CD4-positive, alpha-beta T cell (primary cell): ENCODE results near the gene RAB8B. TPM values are rescaled to one million over a fixed set of nuclear protein-coding genes. Genes with fewer than 3 reads are reported as not detected.

ENCODE experiments used
- ATAC-seq: fragments of 200-7000 bp; cut with Tn5 transposase; one replicate; pipeline ENCODE4 v1.10.0; 2022; ENCODE audit warnings: mild to moderate bottlenecking; ENCODE audit not compliant: poor library complexity
- CTCF ChIA-PET: fragments of 350-600 bp; sonication (Branson Sonifier 250); formaldehyde crosslinking; loops from one replicate; lab custom pipeline; 2021; ENCODE audit warnings: antibody characterized with exemption, inconsistent platforms; lab: Charles Lee
- POLR2A ChIA-PET: fragments of 350-600 bp; sonication (Branson Sonifier 250); formaldehyde crosslinking; loops from one replicate; lab custom pipeline; 2021; ENCODE audit warnings: antibody characterized with exemption, inconsistent platforms; lab: Charles Lee
- DNase-seq, 14 experiments: peaks; one replicate each; pipeline ENCODE4 v3.0.0-alpha.2; 2013 to 2020; ENCODE audit warnings: mixed read lengths in 2 of 14
- H3K27ac ChIP-seq, 2 donors: one replicate each; pipeline versions ENCODE4 v1.5.1 to v1.7.0; 2013; ENCODE audit warnings: low read length in 2 of 2, low read depth in 1 of 2, mild to moderate bottlenecking in 1 of 2
- H3K27me3 ChIP-seq, 2 experiments: 1 replicate in 1 of 2; 2 replicates in 1 of 2; pipeline versions ENCODE4 v1.6.1 to v1.7.0; 2013; ENCODE audit warnings: low read length in 2 of 2, control low read depth in 1 of 2, mild to moderate bottlenecking in 1 of 2, moderate library complexity in 1 of 2; ENCODE audit not compliant: insufficient read depth in 2 of 2, control insufficient read depth in 1 of 2
- H3K36me3 ChIP-seq: one replicate; pipeline ENCODE4 v1.6.1; 2013; ENCODE audit warnings: low read length, control low read depth; ENCODE audit not compliant: insufficient read depth
- H3K4me1 ChIP-seq: one replicate; pipeline ENCODE4 v1.6.1; 2013; ENCODE audit warnings: low read length, control low read depth; ENCODE audit not compliant: insufficient read depth
- H3K4me3 ChIP-seq: one replicate; pipeline ENCODE4 v1.5.1; 2013; ENCODE audit warnings: mild to moderate bottlenecking, low read length, moderate library complexity
- H3K9me3 ChIP-seq, 2 experiments: 1 replicate in 1 of 2; 2 replicates in 1 of 2; pipeline versions ENCODE4 v1.6.1 to v1.7.0; 2013; ENCODE audit warnings: low read length in 2 of 2, mild to moderate bottlenecking in 2 of 2, control low read depth in 1 of 2, moderate library complexity in 1 of 2; ENCODE audit not compliant: control insufficient read depth in 1 of 2, insufficient read depth in 1 of 2
- H3K27ac Mint-ChIP-seq: one replicate; pipeline ENCODE4 v1.8.0; 2020; ENCODE audit warnings: mixed read lengths
- H3K27me3 Mint-ChIP-seq: one replicate; pipeline ENCODE4 v1.8.0; 2021; ENCODE audit warnings: mixed read lengths
- H3K36me3 Mint-ChIP-seq: one replicate; pipeline ENCODE4 v1.8.0; 2021; ENCODE audit warnings: low read depth, mixed read lengths
- H3K4me1 Mint-ChIP-seq: one replicate; pipeline ENCODE4 v1.8.0; 2021; ENCODE audit warnings: low read depth, mixed read lengths
- H3K4me3 Mint-ChIP-seq: one replicate; pipeline ENCODE4 v1.8.0; 2020; ENCODE audit warnings: mild to moderate bottlenecking, mixed read lengths
- H3K9me3 Mint-ChIP-seq: one replicate; pipeline ENCODE4 v1.8.0; 2020; ENCODE audit warnings: mixed read lengths
- CTCF ChIP-seq: fragments of 200-600 bp; IDR thresholded peaks from one replicate; pipeline ENCODE4 v1.8.0; 2022; ENCODE audit warnings: antibody characterized with exemption, mild to moderate bottlenecking
- intact Hi-C, 2 experiments: fragments of 100-400 bp; cut with DNase I in 1 of 2; cut with micrococcal nuclease in 1 of 2; formaldehyde crosslinking; loops; one replicate each; pipeline versions ENCODE4 v1.15.1 to v1.9.0; 2023 to 2025; cut with DNase I, micrococcal nuclease
- total RNA-seq, 174 experiments: library from RNA in 2 of 174; stranded (reverse) in 2 of 174; gene quantifications; one replicate each; pipeline ENCODE4 v1.2.3 and lab custom pipeline; 2021 to 2026

The RAB8B gene
- total RNA-seq, 2 experiments from 2014 or later = 74.5 to 75.2 TPM

GRCh38 chr15:63210151-63211091 lies 21.0 kb downstream of the RAB8B start:
- Mint-ChIP-seq H3K27me3 (no peaks in the 10 kb centered on the region), H3K9me3 (no peaks in the 10 kb centered on the region), H3K4me1 (peaks cover 89% of the 10 kb centered on the region), H3K27ac (peak overlapping the region; percentile 75), H3K4me3 (peak overlapping the region; percentile 65), H3K36me3 (peaks cover 15% of the 10 kb centered on the region)
- intact Hi-C loops = loop anchor here (2.0 to 5.0 kb wide), 2 partner anchors 16 to 67 kb away; partner anchors contain the start of gene APH1B (in 1 of the 2)
- no peaks in the 10 kb centered on the region for H3K27me3 ChIP-seq
- ATAC-seq (peak; percentile 47), DNase-seq (peak in 1 of 14 experiments; percentile 45)
- H3K27ac ChIP-seq = peak overlapping the region; percentile 24 to 39
- H3K36me3 ChIP-seq = peaks cover 14% of the 10 kb centered on the region
- POLR2A ChIA-PET = interaction anchor here (0.8 to 7.3 kb wide), 7 partner anchors 8 to 294 kb away, joined by 3 to 98 read pairs (median 4); partner anchors contain the start of gene USP3
- H3K4me1 ChIP-seq = peaks cover 46% of the 10 kb centered on the region
- CTCF ChIA-PET = interaction anchor here (1.0 to 3.1 kb wide), 5 partner anchors 11 to 22 kb away, joined by 3 to 11 read pairs (median 3); no protein-coding TSS in a partner anchor
- TF ChIP-seq CTCF = no peak
- no peaks in the 10 kb centered on the region for H3K9me3 ChIP-seq
- H3K4me3 ChIP-seq = no peak overlapping the region

GRCh38 chr15:63211092-63211490 lies 21.7 kb downstream of the RAB8B start:
- Histone ChIP-seq H3K27ac (peak overlapping the region in 1 of 2 donors; percentile 13), H3K36me3 (peaks cover 18% of the 10 kb centered on the region), H3K4me3 (no peak overlapping the region), H3K27me3 (no peaks in the 10 kb centered on the region), H3K9me3 (no peaks in the 10 kb centered on the region), H3K4me1 (peaks cover 46% of the 10 kb centered on the region)
- H3K27me3 Mint-ChIP-seq = no peaks in the 10 kb centered on the region
- peak overlapping the region; percentile 75 for H3K27ac Mint-ChIP-seq
- ChIA-PET POLR2A (interaction anchor here (0.8 to 7.3 kb wide), 7 partner anchors 9 to 293 kb away, joined by 3 to 98 read pairs (median 4); partner anchors contain the start of gene USP3), CTCF (interaction anchor here (1.0 to 3.1 kb wide), 5 partner anchors 10 to 22 kb away, joined by 3 to 11 read pairs (median 3); no protein-coding TSS in a partner anchor)
- no peaks in the 10 kb centered on the region for H3K9me3 Mint-ChIP-seq
- no peak for ATAC-seq
- intact Hi-C loops = loop anchor here (2.0 to 5.0 kb wide), 2 partner anchors 16 to 66 kb away; partner anchors contain the start of gene APH1B (in 1 of the 2)
- no peak for TF ChIP-seq CTCF
- H3K36me3 Mint-ChIP-seq = peaks cover 18% of the 10 kb centered on the region
- no peak for DNase-seq
- H3K4me1 Mint-ChIP-seq = peaks cover 85% of the 10 kb centered on the region
- H3K4me3 Mint-ChIP-seq = peak overlapping the region; percentile 65

GRCh38 chr15:63211549-63211948 lies 22.1 kb downstream of the RAB8B start:
- Histone ChIP-seq H3K27ac (peak overlapping the region in 1 of 2 donors; percentile 6), H3K36me3 (peaks cover 18% of the 10 kb centered on the region), H3K4me3 (no peak overlapping the region), H3K4me1 (peaks cover 43% of the 10 kb centered on the region), H3K9me3 (no peaks in the 10 kb centered on the region), H3K27me3 (no peaks in the 10 kb centered on the region)
- Mint-ChIP-seq H3K27me3 (no peaks in the 10 kb centered on the region), H3K9me3 (no peaks in the 10 kb centered on the region), H3K27ac (peak overlapping the region; percentile 75), H3K4me1 (peaks cover 80% of the 10 kb centered on the region), H3K36me3 (peaks cover 18% of the 10 kb centered on the region), H3K4me3 (peak overlapping the region; percentile 65)
- intact Hi-C loops = loop anchor here (2.0 to 5.0 kb wide), 2 partner anchors 17 to 66 kb away; partner anchors contain the start of gene APH1B (in 1 of the 2)
- no peak for DNase-seq
- ChIA-PET CTCF (interaction anchor here (1.0 to 3.1 kb wide), 3 partner anchors 10 to 21 kb away, joined by 3 to 11 read pairs (median 3); no protein-coding TSS in a partner anchor), POLR2A (interaction anchor here (0.9 to 7.3 kb wide), 6 partner anchors 9 to 293 kb away, joined by 3 to 98 read pairs (median 4); partner anchors contain the start of gene USP3)
- ATAC-seq = no peak
- no peak for TF ChIP-seq CTCF
